ENCODE data around the gene TGFBR3L.

The TGFBR3L gene

DNA sequence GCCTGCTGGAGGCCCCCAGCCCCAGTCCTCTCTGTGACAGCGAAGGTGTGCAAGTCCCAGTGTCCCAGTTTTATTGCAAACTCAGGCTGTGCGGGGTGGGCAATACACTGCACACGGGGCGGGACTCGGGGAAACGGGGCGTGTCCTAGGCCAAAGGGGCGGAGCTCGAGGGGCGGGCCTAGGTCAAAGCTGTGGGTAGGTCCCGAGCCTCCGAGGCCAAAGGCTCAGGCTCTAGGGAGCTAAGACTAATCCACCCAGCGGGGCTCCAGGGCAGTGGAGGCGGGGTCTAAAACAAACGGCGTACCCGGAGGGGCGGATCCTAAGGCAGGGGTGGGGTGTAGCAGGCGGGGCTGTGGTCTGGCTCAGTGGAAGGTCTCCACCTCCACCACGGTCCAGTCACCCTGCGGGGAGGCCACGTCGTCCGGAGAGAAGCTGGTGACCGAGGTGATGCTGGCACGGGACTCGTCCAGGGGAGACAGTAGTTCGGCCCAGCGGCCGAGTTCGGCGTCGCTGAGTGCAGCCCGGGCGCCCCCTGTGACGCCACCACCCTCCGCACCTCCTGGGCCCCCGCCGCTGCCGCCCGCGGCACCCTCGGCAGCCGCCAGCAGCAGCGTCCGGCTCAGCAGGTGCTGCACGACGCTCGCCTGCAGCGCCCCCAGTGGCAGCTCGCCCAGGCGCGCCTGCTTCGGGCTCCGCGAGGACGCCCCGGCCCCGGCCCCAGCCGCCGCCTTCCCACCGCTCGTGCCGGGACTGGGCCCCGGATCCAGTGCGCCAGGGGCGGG is 45.8 kb upstream of the TGFBR3L start:
- no peaks in the 10 kb centered on the region; the same call in 1 of the 2 replicates for H3K36me3 ChIP-seq (ENCODE audit: control insufficient read depth, insufficient read depth, low read length)
- peak; percentile 91 for DNase-seq (ENCODE audit: extremely low read depth, insufficient read length)
- no peaks in the 10 kb centered on the region; the same call in 1 of the 2 replicates for H3K27me3 ChIP-seq (replicated peaks; ENCODE audit: control insufficient read depth, insufficient read depth, low read length)
- TF ChIP-seq, protein P1, sequence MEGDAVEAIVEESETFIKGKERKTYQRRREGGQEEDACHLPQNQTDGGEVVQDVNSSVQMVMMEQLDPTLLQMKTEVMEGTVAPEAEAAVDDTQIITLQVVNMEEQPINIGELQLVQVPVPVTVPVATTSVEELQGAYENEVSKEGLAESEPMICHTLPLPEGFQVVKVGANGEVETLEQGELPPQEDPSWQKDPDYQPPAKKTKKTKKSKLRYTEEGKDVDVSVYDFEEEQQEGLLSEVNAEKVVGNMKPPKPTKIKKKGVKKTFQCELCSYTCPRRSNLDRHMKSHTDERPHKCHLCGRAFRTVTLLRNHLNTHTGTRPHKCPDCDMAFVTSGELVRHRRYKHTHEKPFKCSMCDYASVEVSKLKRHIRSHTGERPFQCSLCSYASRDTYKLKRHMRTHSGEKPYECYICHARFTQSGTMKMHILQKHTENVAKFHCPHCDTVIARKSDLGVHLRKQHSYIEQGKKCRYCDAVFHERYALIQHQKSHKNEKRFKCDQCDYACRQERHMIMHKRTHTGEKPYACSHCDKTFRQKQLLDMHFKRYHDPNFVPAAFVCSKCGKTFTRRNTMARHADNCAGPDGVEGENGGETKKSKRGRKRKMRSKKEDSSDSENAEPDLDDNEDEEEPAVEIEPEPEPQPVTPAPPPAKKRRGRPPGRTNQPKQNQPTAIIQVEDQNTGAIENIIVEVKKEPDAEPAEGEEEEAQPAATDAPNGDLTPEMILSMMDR (IDR thresholded peaks at IDR 0.05; ENCODE audit: insufficient read depth, low read length, poor library complexity, severe bottlenecking) = no peak
- H3K4me3 ChIP-seq (replicated peaks; ENCODE audit: low read depth, low read length) = peak overlapping the region; percentile 58

GRCh38 chr19:7869453-7869909 is 45.1 kb upstream of the TGFBR3L start:
- peak; percentile 81 for DNase-seq (ENCODE audit: extremely low read depth, insufficient read length)
- no peaks in the 10 kb centered on the region; the same call in 1 of the 2 replicates for H3K27me3 ChIP-seq (replicated peaks; ENCODE audit: control insufficient read depth, insufficient read depth, low read length)
- H3K36me3 ChIP-seq (ENCODE audit: control insufficient read depth, insufficient read depth, low read length) = no peaks in the 10 kb centered on the region
- TF ChIP-seq, protein P1 (IDR thresholded peaks at IDR 0.05; ENCODE audit: insufficient read depth, low read length, poor library complexity, severe bottlenecking) = no peak
- peak overlapping the region; percentile 56 for H3K4me3 ChIP-seq (replicated peaks; ENCODE audit: low read depth, low read length)

DNA sequence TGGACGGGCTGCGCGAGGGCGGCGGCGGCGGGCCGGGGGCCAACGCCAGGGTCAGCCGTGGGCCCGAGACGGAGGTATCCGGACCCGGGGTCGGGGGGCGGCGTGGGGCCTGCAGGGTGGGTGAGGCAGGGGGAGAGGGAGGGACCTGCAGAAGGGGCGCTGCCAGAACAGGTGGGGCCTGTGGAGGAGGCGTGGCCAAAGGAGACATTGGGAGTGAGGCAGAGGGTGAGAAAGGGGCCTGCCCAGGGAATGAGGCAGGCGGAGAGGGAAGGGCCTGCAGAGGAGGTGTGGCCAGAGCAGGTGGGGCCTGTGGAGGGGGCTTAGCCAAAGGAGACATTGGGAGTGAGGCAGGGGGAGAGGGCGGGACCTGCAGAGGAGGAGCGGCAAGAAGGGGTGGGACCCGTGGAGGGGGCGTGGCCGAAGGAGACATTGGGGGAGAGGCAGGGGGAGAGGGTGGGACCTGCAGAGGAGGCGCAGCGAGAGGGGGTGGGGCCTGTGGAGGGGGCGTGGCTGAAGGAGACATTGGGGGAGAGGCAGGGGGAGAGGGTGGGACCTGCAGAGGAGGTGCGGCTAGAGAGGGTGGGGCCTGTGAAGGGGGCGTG is 44.6 kb upstream of the TGFBR3L start:
- Histone ChIP-seq H3K36me3 (ENCODE audit: control insufficient read depth, insufficient read depth, low read length) (no peaks in the 10 kb centered on the region), H3K27me3 (replicated peaks; ENCODE audit: control insufficient read depth, insufficient read depth, low read length) (no peaks in the 10 kb centered on the region; the same call in 1 of the 2 replicates), H3K4me3 (replicated peaks; ENCODE audit: low read depth, low read length) (peak overlapping the region; percentile 56)
- TF ChIP-seq, protein P1 (IDR thresholded peaks at IDR 0.05; ENCODE audit: insufficient read depth, low read length, poor library complexity, severe bottlenecking) = no peak
- DNase-seq (ENCODE audit: extremely low read depth, insufficient read length) = peak; percentile 80

DNA sequence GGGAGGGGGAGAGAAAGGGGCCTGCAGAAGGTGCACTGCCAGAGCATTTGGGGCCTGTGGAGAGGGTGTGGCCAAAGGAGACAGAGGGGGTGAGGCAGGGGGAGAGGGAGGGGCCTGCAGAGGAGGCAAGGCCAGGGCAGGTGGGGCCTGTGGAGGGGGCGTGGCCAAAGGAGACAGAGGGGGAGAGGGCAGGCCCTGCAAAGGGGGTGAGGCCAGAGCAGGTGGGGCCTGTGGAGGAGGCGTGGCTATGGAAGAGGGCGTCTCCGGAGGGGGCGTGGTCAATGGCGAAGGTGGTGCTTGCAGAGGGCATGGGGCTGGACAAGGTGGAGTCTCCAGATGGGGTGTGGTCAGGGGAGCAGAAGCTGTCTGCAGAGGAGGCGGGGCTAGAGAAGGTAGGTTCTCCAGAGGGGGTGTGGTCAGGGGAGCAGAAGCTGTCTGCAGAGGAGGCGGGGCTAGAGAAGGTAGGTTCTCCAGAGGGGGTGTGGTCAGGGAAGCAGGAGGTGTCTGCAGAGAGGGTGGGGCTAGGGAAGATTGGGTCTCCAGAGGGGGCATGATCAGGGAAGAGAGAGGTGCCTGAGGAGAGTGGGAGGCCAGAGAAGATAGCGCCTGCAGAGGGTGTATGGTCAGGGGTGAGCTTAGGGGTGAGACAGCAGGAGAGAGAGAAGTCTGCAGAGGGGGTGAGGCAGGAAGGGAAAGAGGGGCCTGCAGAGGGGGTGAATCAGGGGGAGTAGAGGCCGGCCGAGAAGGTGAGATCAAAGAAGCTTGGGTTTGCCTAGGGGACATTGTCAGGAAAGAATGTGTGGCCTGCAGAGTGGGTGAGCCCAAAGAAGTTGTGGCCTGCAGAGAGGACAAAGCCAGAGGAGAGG is 43.8 kb upstream of the TGFBR3L start:
- H3K4me3 ChIP-seq (replicated peaks; ENCODE audit: low read depth, low read length) = no peak overlapping the region
- TF ChIP-seq, protein P1 (IDR thresholded peaks at IDR 0.05; ENCODE audit: insufficient read depth, low read length, poor library complexity, severe bottlenecking) = no peak
- no peaks in the 10 kb centered on the region; the same call in 1 of the 2 replicates for H3K27me3 ChIP-seq (replicated peaks; ENCODE audit: control insufficient read depth, insufficient read depth, low read length)
- peak; percentile 83 for DNase-seq (ENCODE audit: extremely low read depth, insufficient read length)
- H3K36me3 ChIP-seq (ENCODE audit: control insufficient read depth, insufficient read depth, low read length) = no peaks in the 10 kb centered on the region

- H3K4me3 ChIP-seq (replicated peaks; ENCODE audit: low read depth, low read length) = peak overlapping the region; percentile 25; the same call in 1 of the 2 replicates
- DNase-seq (ENCODE audit: extremely low read depth, insufficient read length) = peak; percentile 86
- no peaks in the 10 kb centered on the region for H3K36me3 ChIP-seq (ENCODE audit: control insufficient read depth, insufficient read depth, low read length)
Observed at GRCh38 chr19:7871437-7872305, 43.0 kb upstream of the TGFBR3L start.

More at GRCh38 chr19:7871437-7872305, 43.0 kb upstream of the TGFBR3L start:
- TF ChIP-seq, protein P1 (IDR thresholded peaks at IDR 0.05; ENCODE audit: insufficient read depth, low read length, poor library complexity, severe bottlenecking) = no peak
- H3K27me3 ChIP-seq (replicated peaks; ENCODE audit: control insufficient read depth, insufficient read depth, low read length) = no peaks in the 10 kb centered on the region; the same call in 1 of the 2 replicates

All from GM06990 (cell line).